HG02763 (cell line): ENCODE data around the gene ZNF142.

ENCODE experiments used
- ATAC-seq: cut with Tn5 transposase; IDR thresholded peaks from one replicate; pipeline ENCODE4 v1.9.1; 2021; ENCODE audit warnings: mild to moderate bottlenecking, moderate library complexity; ENCODE audit not compliant: unreplicated experiment

Gene ZNF142

GRCh38 chr2:218658671-218659257 lies 659 bp downstream of the ZNF142 start:
- peak; percentile 42 for ATAC-seq

- ATAC-seq, result no peak
These were observed 3.7 kb downstream of the ZNF142 start for GRCh38 chr2:218655751-218656150.

- ATAC-seq, result no peak
These were observed 10.7 kb downstream of the ZNF142 start for GRCh38 chr2:218648787-218649100.

- ATAC-seq, result no peak
These were observed 11.2 kb downstream of the ZNF142 start for GRCh38 chr2:218648088-218648786.

GRCh38 chr2:218645126-218645525 lies 14.3 kb downstream of the ZNF142 start:
- no peak for ATAC-seq

- ATAC-seq, result no peak
These were observed 14.7 kb downstream of the ZNF142 start for GRCh38 chr2:218644721-218645120.

- ATAC-seq, result no peak
These were observed 15.6 kb downstream of the ZNF142 start for GRCh38 chr2:218643751-218644310.

- no peak for ATAC-seq
These were observed 16.6 kb downstream of the ZNF142 start for GRCh38 chr2:218642786-218643185.

- ATAC-seq, result no peak
These were observed 17.2 kb downstream of the ZNF142 start for GRCh38 chr2:218642121-218642656.

GRCh38 chr2:218638372-218638771 lies 21.1 kb downstream of the ZNF142 start:
- no peak for ATAC-seq

- no peak for ATAC-seq
These were observed 23.7 kb downstream of the ZNF142 start for GRCh38 chr2:218635719-218636118.

- ATAC-seq, result no peak
These were observed 27.6 kb downstream of the ZNF142 start for GRCh38 chr2:218631837-218632236.

- no peak for ATAC-seq
These were observed 31.5 kb downstream of the ZNF142 start for GRCh38 chr2:218627939-218628338.

GRCh38 chr2:218626369-218626768 lies 33.1 kb downstream of the ZNF142 start:
- ATAC-seq, result no peak

- no peak for ATAC-seq
These were observed 36.1 kb downstream of the ZNF142 start for GRCh38 chr2:218623366-218623705.

- ATAC-seq, result no peak
These were observed 36.6 kb downstream of the ZNF142 start for GRCh38 chr2:218622606-218623365.

GRCh38 chr2:218621007-218621406 lies 38.4 kb downstream of the ZNF142 start:
- ATAC-seq, result no peak

- ATAC-seq, result no peak
These were observed 41.1 kb downstream of the ZNF142 start for GRCh38 chr2:218618102-218618860.

GRCh38 chr2:218615868-218616315 lies 43.5 kb downstream of the ZNF142 start:
- no peak for ATAC-seq

- no peak for ATAC-seq
These were observed 51.8 kb downstream of the ZNF142 start, which contains the start of gene PLCD4 for GRCh38 chr2:218607436-218608115. TSS of gene PLCD4 (plus strand) at chr2:218607899. CDS start at chr2:218615740, 7,841 bp downstream.
